ENCODE data around the gene SHISA4.

GRCh38 chr1:201890806-201891450, 2.2 kb downstream of the SHISA4 start:
- TF ChIP-seq ATF2 (tag by site-specific recombination; IDR thresholded peaks at IDR 0.05; ENCODE audit: low read depth) (no peak), CTCF (tag by site-specific recombination; IDR thresholded peaks at IDR 0.05) (no peak), ZNF513 (tag by site-specific recombination; IDR thresholded peaks at IDR 0.05) (no peak)

Measured in HEK293 (cell line).